Natural killer cell (primary cell): Measurements from ENCODE around the gene FBXL15. TPM values are rescaled to one million over a fixed set of nuclear protein-coding genes. Genes with fewer than 3 reads are reported as not detected.

ENCODE experiments used
- ATAC-seq, 3 donors: fragments of 150-1000 bp in 2 of 3; fragments of 200-7000 bp in 1 of 3; cut with Tn5 transposase; 1 replicate in 1 of 3; 2 replicates in 2 of 3; pipeline ENCODE4 v1.10.0; 2021; ENCODE audit warnings: mild to moderate bottlenecking in 2 of 3, moderate library complexity in 2 of 3
- DNase-seq, 2 donors: peaks; one replicate each; pipeline versions ENCODE4 v3.0.0 to v3.0.0-alpha.2; 2013 to 2021; ENCODE audit warnings: mixed read lengths in 1 of 2
- H3K27ac ChIP-seq: one replicate; pipeline ENCODE4 v1.5.1; 2013; ENCODE audit warnings: mild to moderate bottlenecking, low read length
- H3K27me3 ChIP-seq: one replicate; pipeline ENCODE4 v1.6.1; 2013; ENCODE audit warnings: low read length; ENCODE audit not compliant: control insufficient read depth, insufficient read depth
- H3K36me3 ChIP-seq: one replicate; pipeline ENCODE4 v1.6.1; 2013; ENCODE audit warnings: low read length; ENCODE audit not compliant: control insufficient read depth, insufficient read depth
- H3K4me1 ChIP-seq: one replicate; pipeline ENCODE4 v1.6.1; 2013; ENCODE audit warnings: low read length; ENCODE audit not compliant: control insufficient read depth, insufficient read depth
- H3K4me3 ChIP-seq: one replicate; pipeline ENCODE4 v1.5.1; 2013; ENCODE audit warnings: low read length
- H3K9me3 ChIP-seq: one replicate; pipeline ENCODE4 v1.6.1; 2013; ENCODE audit warnings: low read length; ENCODE audit not compliant: control insufficient read depth, insufficient read depth
- H3K27ac Mint-ChIP-seq, 2 donors: one replicate each; pipeline ENCODE4 v1.8.0; 2022; ENCODE audit warnings: mild to moderate bottlenecking in 2 of 2, mixed read lengths in 2 of 2, moderate library complexity in 1 of 2
- H3K27me3 Mint-ChIP-seq, 2 donors: one replicate each; pipeline ENCODE4 v1.8.0; 2022; ENCODE audit warnings: low read depth in 2 of 2, mixed read lengths in 2 of 2
- H3K36me3 Mint-ChIP-seq: one replicate; pipeline ENCODE4 v1.8.0; 2022; ENCODE audit warnings: mixed read lengths
- H3K4me1 Mint-ChIP-seq, 2 donors: one replicate each; pipeline ENCODE4 v1.8.0; 2022; ENCODE audit warnings: mixed read lengths in 2 of 2
- H3K4me3 Mint-ChIP-seq: one replicate; pipeline ENCODE4 v1.8.0; 2022; ENCODE audit warnings: mild to moderate bottlenecking, moderate library complexity, mixed read lengths
- H3K9me3 Mint-ChIP-seq, 2 donors: one replicate each; pipeline ENCODE4 v1.8.0; 2022; ENCODE audit warnings: mixed read lengths in 2 of 2
- WGBS: methylation state at CpG from one replicate; pipeline ENCODE4 v1.1.7; 2013; ENCODE audit warnings: missing lambda C conversion rate; ENCODE audit not compliant: insufficient coverage; 5-methylcytosine and 5-hydroxymethylcytosine counted together
- intact Hi-C: fragments of 100-400 bp; cut with micrococcal nuclease; formaldehyde crosslinking; loops from one replicate; pipeline ENCODE4 v1.14.2; 2022
- total RNA-seq, 4 donors: library from RNA; stranded (reverse); fragments of 120-200 nt in 1 of 4; gene quantifications; one replicate each; pipeline versions ENCODE4 v1.2.3 to v1.2.4, GENCODE V29; 2013 to 2022
- TF ChIP-seq, protein P1 (sequence below): fragments of 200-600 bp; IDR thresholded peaks from one replicate; pipeline ENCODE4 v1.8.0; 2022; ENCODE audit warnings: antibody characterized with exemption

FBXL15 gene
- total RNA-seq, 3 donors from 2014 or later (not counting 1 experiment from before 2014, with no cell fraction given) = 15.2 to 17.4 (median 15.5) TPM

DNA sequence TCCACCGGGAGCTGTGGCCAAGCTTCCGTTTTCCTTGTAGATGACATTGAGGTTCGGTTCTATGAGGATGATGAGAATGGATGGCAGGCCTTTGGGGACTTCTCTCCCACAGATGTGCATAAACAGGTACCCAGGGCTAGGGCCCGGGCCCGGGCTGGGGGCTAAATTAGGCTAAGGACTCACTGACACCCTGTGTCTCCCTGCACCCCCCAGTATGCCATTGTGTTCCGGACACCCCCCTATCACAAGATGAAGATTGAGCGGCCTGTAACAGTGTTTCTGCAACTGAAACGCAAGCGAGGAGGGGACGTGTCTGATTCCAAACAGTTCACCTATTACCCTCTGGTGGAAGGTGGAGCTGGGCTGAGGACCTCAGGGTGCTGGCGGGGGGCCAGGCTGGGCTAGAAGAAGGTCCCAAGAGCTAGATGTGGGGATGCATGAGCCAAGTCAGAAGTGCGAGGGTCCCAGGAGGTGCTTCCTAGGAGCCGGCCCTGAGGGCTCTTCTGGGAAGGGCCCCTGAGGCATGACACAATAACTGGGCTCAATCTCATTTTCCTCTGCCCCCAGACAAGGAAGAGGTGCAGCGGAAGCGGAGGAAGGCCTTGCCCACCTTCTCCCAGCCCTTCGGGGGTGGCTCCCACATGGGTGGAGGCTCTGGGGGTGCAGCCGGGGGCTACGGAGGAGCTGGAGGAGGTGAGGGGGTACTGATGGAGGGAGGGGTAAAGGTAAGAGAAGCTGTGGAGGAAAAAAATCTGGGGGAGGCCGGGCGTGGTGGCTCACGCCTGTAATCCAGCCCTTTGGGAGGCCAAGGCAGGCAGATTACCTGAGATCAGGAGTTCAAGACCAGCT, 22.2 kb upstream of the FBXL15 start:
- WGBS = 93% methylated on average over 21 of the region's 21 CpGs
- H3K36me3 ChIP-seq = peaks cover 42% of the 10 kb centered on the region
- no peaks in the 10 kb centered on the region for H3K36me3 Mint-ChIP-seq

DNA sequence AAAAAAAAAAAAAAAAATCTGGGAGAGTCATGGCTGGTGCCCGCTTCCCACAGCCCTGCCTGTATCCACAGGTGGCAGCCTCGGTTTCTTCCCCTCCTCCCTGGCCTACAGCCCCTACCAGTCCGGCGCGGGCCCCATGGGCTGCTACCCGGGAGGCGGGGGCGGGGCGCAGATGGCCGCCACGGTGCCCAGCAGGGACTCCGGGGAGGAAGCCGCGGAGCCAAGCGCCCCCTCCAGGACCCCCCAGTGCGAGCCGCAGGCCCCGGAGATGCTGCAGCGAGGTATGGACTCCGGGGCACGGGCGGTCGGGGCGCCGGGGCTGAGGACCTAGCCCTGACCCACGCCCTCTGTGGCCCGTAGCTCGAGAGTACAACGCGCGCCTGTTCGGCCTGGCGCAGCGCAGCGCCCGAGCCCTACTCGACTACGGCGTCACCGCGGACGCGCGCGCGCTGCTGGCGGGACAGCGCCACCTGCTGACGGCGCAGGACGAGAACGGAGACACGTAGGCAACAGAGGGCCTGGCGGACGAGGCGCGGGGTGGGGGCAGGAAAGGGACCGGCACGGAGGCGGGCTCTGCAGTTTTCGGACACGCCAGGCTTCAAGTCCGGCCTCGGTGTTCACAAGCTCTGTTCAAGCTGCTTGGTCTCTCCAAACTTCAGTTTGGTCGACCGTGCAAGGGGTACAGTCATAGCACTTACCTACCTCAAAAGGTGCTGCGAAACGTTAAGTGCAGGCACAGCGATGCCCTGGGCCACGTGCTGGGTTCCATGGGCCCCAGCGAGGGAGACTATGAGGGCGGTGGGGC, 21.2 kb upstream of the FBXL15 start:
- peaks cover 21 to 37% of the 10 kb centered on the region in 2 donors for H3K4me1 Mint-ChIP-seq
- peak overlapping the region; percentile 79 for H3K27ac ChIP-seq
- peak overlapping the region; percentile 81 for H3K4me3 Mint-ChIP-seq
- peaks cover 43% of the 10 kb centered on the region for H3K4me1 ChIP-seq
- H3K4me3 ChIP-seq = peak overlapping the region; percentile 33
- H3K9me3 ChIP-seq = no peaks in the 10 kb centered on the region
- H3K27ac Mint-ChIP-seq = peak overlapping the region; percentile 99
- intact Hi-C loops = loop anchor here (2.0 to 10.0 kb wide), 2 partner anchors 169 to 245 kb away; partner anchors contain the start of gene TRIM8
- H3K9me3 Mint-ChIP-seq = no peaks in the 10 kb centered on the region
- WGBS = 5% methylated on average over 72 of the region's 72 CpGs
- TF ChIP-seq, protein P1, sequence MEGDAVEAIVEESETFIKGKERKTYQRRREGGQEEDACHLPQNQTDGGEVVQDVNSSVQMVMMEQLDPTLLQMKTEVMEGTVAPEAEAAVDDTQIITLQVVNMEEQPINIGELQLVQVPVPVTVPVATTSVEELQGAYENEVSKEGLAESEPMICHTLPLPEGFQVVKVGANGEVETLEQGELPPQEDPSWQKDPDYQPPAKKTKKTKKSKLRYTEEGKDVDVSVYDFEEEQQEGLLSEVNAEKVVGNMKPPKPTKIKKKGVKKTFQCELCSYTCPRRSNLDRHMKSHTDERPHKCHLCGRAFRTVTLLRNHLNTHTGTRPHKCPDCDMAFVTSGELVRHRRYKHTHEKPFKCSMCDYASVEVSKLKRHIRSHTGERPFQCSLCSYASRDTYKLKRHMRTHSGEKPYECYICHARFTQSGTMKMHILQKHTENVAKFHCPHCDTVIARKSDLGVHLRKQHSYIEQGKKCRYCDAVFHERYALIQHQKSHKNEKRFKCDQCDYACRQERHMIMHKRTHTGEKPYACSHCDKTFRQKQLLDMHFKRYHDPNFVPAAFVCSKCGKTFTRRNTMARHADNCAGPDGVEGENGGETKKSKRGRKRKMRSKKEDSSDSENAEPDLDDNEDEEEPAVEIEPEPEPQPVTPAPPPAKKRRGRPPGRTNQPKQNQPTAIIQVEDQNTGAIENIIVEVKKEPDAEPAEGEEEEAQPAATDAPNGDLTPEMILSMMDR = peak; percentile 87
- H3K36me3 ChIP-seq = peaks cover 42% of the 10 kb centered on the region
- no peaks in the 10 kb centered on the region for H3K27me3 Mint-ChIP-seq
- H3K36me3 Mint-ChIP-seq = no peaks in the 10 kb centered on the region
- DNase-seq (peak; percentile 93 to 95), ATAC-seq (peak; percentile 57 to 79 (median 57))
- no peaks in the 10 kb centered on the region for H3K27me3 ChIP-seq

More for the DNA sequence above, 22.2 kb upstream of the FBXL15 start:
- intact Hi-C loops = loop anchor here (2.0 to 10.0 kb wide), 2 partner anchors 168 to 246 kb away; partner anchors contain the start of gene TRIM8
- H3K4me3 Mint-ChIP-seq = peak overlapping the region; percentile 81
- DNase-seq (peak in 1 of 2 donors; percentile 33), ATAC-seq (no peak)
- H3K27ac ChIP-seq = peak overlapping the region; percentile 79
- H3K9me3 ChIP-seq = no peaks in the 10 kb centered on the region
- H3K4me3 ChIP-seq = no peak overlapping the region
- H3K27me3 ChIP-seq = no peaks in the 10 kb centered on the region
- TF ChIP-seq, protein P1 = no peak
- H3K9me3 Mint-ChIP-seq = no peaks in the 10 kb centered on the region
- H3K4me1 ChIP-seq = peaks cover 48% of the 10 kb centered on the region
- H3K27me3 Mint-ChIP-seq = no peaks in the 10 kb centered on the region
- H3K4me1 Mint-ChIP-seq = peaks cover 29 to 45% of the 10 kb centered on the region in 2 donors
- peak overlapping the region; percentile 99 for H3K27ac Mint-ChIP-seq

DNA sequence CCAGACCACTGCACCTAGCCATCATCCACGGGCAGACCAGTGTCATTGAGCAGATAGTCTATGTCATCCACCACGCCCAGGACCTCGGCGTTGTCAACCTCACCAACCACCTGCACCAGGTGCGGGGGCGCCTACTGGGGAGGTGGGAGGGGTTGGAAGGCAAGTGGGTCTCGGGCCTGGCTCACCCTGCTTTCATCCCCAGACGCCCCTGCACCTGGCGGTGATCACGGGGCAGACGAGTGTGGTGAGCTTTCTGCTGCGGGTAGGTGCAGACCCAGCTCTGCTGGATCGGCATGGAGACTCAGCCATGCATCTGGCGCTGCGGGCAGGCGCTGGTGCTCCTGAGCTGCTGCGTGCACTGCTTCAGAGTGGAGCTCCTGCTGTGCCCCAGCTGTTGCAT, 20.6 kb upstream of the FBXL15 start:
- Histone ChIP-seq H3K27ac (peak overlapping the region; percentile 56), H3K27me3 (no peaks in the 10 kb centered on the region)

More for the DNA sequence above, 20.6 kb upstream of the FBXL15 start:
- Mint-ChIP-seq H3K36me3 (no peaks in the 10 kb centered on the region), H3K4me1 (peaks cover 16 to 32% of the 10 kb centered on the region in 2 donors), H3K27ac (peak overlapping the region; percentile 99), H3K27me3 (no peaks in the 10 kb centered on the region), H3K9me3 (no peaks in the 10 kb centered on the region), H3K4me3 (peak overlapping the region; percentile 42)
- H3K4me3 ChIP-seq = no peak overlapping the region
- H3K9me3 ChIP-seq = no peaks in the 10 kb centered on the region
- peaks cover 38% of the 10 kb centered on the region for H3K4me1 ChIP-seq
- peaks cover 42% of the 10 kb centered on the region for H3K36me3 ChIP-seq
- no peak for ATAC-seq
- TF ChIP-seq, protein P1 = no peak
- DNase-seq = no peak
- WGBS = 93% methylated on average over 17 of the region's 17 CpGs
- intact Hi-C loops = no loop called here
